GM18907 (cell line): ENCODE results near the gene P2RY11.
A peak's percentile ranks its signal among the peaks of the same experiment; 100 is the strongest.

ENCODE experiments used
- ATAC-seq: cut with Tn5 transposase; IDR thresholded peaks from one replicate; pipeline ENCODE4 v1.9.1; 2021; ENCODE audit warnings: mild to moderate bottlenecking, moderate library complexity; ENCODE audit not compliant: unreplicated experiment

Gene P2RY11

GRCh38 chr19:10111405-10111811 lies at the start of gene P2RY11:
Gene P2RY11 (plus strand): TSS chr19:10111693. CDS start chr19:10111722, 29 bp downstream.
- no peak for ATAC-seq

DNA sequence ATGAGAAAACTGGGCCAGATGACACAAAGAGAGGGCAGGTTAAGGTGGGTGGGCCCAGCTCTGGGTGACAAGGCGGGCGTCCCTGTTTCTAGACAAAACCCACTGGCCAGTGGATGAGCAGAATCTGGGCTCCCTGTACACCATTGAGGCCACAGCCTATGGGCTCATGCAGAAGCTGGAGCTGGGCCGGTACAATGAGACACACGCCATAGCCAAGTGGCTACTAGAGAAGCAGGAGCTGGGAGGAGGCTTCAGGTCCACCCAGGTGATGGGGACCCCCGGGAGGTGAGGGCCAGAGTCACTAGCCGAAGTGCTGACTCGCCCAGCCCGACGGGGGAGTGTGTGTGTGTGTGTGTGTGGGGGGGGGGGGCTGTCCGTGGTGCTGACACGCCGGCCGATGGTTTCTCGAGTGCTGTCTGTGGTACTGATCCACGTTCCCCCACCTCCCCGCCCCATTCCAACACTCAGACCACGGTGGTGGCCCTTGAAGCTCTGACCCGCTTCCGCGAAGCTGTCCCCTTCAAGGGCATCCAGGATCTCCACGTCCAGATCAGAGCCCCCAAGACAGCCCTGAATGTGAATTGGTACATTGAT lies 49.7 kb upstream of the P2RY11 start:
- ATAC-seq = no peak

GRCh38 chr19:10068205-10068604 lies 43.3 kb upstream of the P2RY11 start:
- no peak for ATAC-seq

- no peak for ATAC-seq
These were observed 42.4 kb upstream of the P2RY11 start for GRCh38 chr19:10069046-10069445.

- ATAC-seq = no peak
These were observed 40.6 kb upstream of the P2RY11 start for GRCh38 chr19:10070730-10071446.

DNA sequence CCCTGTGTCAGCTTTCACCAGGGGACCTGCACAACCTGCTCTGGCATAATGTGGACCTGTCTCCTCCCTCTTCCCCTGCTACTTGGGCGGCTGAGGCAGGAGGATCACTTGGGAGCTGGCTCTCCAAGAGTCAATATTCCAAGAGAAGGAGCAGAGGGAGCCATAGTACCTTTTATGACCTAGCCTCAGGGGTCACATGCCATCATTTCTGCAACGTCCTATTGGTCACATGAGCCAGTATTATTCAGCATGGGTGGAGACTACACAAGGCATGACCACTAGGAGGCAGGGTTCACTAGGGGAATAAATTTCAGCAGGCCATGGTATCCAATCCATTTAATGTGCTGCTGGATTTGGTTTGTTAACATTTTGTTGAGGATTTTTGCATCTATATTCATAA lies 37.3 kb upstream of the P2RY11 start:
- ATAC-seq = no peak

DNA sequence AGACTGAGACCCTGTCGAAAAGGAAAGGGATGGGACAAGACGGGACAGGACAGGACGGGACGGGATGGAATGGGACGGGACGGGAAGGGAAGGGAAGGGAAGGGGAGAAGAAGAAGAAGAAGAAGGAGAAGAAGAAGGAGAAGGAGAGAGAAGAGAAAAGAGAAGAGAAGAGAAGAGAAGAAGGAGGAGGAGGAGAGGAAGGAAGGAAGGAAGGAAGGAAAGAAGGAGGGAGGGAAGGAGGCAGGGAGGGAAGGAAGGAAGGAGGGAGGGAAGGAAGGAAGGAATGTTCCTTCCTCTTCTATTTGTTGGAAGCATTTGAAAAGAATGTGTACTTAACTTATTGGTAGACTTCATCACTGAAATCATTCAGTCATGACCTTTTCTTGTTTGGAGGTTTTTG lies 35.0 kb upstream of the P2RY11 start:
- no peak for ATAC-seq

GRCh38 chr19:10078329-10078728 lies 33.2 kb upstream of the P2RY11 start:
- no peak for ATAC-seq

DNA sequence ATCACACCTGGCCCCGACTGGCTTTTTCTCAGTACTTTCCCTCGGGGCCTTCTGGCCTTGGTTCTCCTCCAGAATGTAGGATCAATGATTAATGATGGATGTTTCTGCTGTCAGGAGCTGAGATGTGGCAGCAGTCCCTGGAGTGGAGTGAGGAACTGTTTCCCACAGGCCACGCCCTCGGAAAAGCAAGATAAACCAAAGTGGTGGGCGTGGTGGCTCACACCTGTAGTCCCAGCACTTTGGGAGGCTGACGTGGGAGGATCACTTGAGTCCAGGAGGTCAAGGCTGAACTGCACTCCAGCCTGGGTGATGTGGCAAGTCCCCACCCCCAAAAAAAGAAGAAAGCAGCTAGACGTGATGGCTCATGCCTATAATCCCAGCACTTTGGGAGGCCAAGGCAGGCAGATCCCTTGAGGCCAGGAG lies 32.5 kb upstream of the P2RY11 start:
- ATAC-seq = no peak

DNA sequence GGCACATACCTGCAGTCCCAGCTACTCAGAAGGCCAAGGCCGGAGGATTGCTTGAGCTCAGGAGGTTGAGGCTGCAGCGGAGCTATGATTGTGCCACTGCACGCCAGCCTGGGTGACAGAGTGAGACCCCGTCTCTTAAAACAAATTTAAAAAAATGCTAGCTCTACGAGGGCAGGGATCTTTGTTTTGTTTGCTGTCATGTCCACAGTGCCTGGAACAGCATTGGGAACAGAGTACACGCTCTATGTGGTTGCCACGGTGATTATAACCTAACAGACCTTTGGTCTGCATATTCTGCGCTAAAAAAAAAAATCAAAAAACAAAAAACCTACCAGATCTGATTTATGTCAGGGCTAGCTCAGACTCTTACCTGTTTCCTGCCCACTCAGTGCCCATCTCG lies 27.6 kb upstream of the P2RY11 start:
- ATAC-seq = no peak

GRCh38 chr19:10084803-10085202 lies 26.7 kb upstream of the P2RY11 start:
- no peak for ATAC-seq

GRCh38 chr19:10085641-10086590 lies 25.6 kb upstream of the P2RY11 start, which contains the start of gene SHFL:
Gene SHFL (plus strand): TSS chr19:10086317. CDS start chr19:10086428, 111 bp downstream.
- ATAC-seq = peak; percentile 80

DNA sequence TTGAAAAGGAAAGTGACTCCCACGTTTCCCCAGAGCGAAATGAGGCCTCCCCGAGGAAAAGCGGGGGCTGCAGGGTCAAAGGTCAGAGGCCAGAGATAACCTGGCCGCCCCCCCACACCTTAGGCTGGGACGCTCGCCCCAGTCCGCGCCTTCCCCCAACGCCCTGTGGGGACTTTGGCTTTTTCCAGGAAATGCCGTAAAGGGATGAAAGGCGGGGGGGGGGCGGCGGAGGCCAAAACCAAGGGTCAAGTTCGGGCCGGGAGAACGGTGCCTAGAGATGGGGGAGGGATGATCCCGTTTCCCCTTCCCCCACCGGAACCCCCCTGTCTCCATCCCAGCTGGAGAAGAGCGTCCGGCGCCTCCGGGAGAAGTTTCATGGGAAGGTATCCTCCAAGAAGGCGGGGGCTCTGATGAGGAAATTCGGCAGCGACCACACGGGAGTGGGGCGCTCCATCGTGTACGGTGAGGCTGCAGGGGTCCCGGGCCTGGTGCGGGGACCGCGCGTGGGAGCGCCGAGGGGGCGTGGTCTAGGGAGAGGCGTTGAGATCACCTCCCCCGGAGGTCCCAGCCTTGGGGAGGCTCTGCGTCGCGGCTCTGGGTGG lies 24.8 kb upstream of the P2RY11 start:
- ATAC-seq = no peak

DNA sequence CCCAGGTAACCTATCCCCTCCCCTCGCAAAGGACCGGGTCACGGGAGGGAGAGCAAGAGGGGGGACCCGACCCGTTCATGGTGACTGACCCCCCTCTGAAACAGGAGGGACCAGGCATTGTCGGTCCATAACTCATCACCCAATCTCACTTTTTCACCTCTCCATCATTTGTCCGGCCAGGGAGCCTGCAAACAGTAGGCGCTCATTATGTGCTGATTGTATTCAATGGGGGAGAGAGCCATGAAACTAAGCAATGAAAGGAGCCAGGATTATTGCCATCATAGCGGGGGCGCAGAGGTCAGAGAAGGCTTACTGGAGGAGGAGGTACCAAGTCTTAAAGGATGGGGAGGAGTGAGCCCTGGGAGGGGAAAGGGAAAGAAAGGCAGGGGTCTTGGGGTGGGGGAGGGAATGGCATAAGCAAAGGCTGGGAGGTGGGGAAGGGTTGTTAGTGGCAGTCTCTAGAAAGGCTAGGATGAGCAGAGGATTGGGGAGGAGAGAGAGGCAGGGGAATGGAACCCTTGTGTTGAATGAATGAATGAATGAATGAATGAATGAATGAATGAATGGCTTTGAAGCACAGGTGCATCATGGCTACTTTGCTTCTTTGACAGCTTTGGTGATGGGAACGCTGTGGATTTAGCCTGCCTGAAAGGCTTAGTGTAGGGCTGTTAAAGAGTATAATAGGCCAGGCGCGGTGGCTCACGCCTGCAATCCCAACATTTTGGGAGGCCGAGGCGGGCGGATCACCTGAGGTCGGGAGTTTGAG lies 24.0 kb upstream of the P2RY11 start:
- no peak for ATAC-seq

GRCh38 chr19:10088949-10089554 lies 22.4 kb upstream of the P2RY11 start:
- ATAC-seq = no peak

DNA sequence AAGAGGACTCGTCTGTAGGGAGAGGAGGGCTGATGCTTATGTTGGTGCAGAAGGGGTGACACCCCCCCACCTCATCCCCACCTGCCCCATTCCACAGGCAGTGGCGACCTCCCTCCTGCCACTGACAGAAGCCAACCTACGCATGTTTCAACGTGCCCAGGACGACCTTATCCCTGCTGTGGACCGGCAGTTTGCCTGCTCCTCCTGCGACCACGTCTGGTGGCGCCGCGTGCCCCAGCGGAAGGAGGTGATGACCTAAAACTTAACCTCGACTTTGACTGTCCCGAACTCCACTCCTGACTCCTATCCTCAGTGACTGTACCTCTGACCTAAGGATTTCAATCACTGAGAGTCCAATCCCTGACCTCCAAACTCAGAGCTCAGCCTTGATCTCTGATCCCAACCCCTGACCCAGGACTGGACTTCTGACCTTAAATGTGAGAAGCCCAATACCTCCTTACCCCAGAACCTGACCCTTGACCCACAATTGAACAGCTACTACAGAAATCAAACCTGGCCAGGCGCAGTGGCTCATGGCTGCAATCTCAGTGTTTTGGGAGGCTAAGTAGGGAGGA lies 21.6 kb upstream of the P2RY11 start:
- ATAC-seq = no peak

- no peak for ATAC-seq
These were observed 20.2 kb upstream of the P2RY11 start for GRCh38 chr19:10091370-10091687.

GRCh38 chr19:10091895-10092641 lies 19.4 kb upstream of the P2RY11 start:
- no peak for ATAC-seq
